ENCODE results near the gene CDH4.

The CDH4 gene

DNA sequence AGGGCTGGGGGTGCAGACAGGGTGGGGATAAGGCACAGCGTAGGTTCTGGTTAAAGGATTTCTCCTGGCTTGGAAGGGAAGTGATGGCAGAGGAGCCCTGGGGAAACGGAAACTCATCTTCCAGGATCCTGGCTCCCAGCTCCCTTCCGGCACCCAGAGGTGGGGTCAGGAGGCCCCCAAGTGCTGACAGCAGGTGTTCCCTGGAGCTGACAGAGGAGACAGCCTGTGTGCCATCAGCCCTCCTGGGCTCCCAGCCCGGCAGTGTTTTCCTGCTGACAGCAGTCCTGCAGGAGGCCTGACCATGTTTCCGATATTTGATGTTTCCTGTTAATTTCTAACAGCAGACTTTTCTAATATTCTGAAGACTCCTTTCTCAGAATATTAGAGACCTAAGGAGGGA lies 536.3 kb downstream of the CDH4 start:
- DNase-seq (ENCODE audit: low spot score), result no peak

GRCh38 chr20:61789329-61789728 lies 537.3 kb downstream of the CDH4 start:
- DNase-seq (ENCODE audit: low spot score), result no peak

- DNase-seq (ENCODE audit: low spot score), result no peak
Observed at GRCh38 chr20:61790116-61790827, 538.2 kb downstream of the CDH4 start.

- no peak for DNase-seq (ENCODE audit: low spot score)
Observed at GRCh38 chr20:61791995-61792394, 539.9 kb downstream of the CDH4 start.

GRCh38 chr20:61795669-61796630 lies 543.9 kb downstream of the CDH4 start:
- no peak for DNase-seq (ENCODE audit: low spot score)

DNA sequence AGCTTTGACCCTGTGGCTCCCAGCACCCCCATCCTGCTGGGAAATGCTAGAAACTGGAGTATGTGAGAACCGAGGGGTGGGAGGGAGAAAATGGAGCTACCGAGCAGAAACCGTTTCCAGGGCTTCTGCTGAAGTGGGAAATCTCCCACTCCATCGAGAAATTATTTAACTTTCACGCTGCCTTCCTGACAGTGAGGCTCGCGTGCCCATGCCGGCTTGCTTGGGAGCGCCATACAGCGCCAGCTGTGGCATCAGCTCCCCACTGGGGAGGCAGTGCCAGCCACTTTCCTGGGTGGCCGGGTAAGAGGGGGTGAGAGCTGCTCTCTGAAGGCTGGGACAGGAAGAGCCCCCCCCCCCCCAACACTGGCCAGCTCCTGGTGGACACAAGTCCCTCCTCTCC lies 544.7 kb downstream of the CDH4 start:
- DNase-seq (ENCODE audit: low spot score), result no peak

- peak; percentile 52 for DNase-seq (ENCODE audit: low spot score)
Observed at GRCh38 chr20:61797200-61797599, 545.1 kb downstream of the CDH4 start.

DNA sequence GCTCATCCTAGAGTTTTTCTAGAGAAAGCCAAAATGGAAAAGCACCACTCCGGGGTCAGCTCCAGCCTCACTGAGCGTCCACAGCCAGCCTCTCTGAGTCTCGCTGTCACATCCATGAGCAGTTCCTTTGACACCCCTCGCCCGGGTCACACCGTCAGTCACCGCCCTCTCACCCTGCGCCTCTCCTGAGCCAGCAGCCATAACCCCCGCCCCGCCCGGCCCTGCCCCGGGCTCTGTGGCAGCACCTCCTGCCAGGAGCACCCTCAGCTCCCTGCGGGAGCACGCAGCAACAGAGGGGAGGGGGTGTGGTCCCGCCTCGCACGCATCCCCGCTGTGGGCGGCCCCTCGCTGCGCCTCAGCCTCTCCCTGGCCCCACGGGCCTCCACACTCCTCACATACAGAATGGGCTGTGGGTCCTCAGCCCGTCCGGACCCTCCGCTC lies 545.9 kb downstream of the CDH4 start:
- DNase-seq (ENCODE audit: low spot score), result no peak

DNA sequence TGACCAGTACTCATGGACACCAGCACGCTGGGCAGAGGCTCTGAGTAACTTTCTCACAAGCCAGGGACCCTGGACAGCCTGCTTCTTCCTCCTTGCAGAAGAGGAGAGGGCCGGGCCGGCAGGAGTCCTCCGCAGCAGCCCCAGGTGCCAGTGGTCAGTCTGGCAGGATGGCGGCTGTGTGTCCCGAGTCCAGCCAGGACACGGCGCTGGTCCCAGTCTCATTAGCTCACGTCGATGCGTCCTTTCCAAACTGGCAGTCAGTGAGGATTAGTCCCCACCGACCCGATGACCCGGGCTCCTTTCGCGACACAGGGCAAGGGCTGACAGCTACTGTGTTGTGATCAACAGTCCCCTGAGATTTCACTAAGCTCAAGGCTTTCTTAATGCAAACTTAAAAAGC lies 546.6 kb downstream of the CDH4 start:
- no peak for DNase-seq (ENCODE audit: low spot score)

DNA sequence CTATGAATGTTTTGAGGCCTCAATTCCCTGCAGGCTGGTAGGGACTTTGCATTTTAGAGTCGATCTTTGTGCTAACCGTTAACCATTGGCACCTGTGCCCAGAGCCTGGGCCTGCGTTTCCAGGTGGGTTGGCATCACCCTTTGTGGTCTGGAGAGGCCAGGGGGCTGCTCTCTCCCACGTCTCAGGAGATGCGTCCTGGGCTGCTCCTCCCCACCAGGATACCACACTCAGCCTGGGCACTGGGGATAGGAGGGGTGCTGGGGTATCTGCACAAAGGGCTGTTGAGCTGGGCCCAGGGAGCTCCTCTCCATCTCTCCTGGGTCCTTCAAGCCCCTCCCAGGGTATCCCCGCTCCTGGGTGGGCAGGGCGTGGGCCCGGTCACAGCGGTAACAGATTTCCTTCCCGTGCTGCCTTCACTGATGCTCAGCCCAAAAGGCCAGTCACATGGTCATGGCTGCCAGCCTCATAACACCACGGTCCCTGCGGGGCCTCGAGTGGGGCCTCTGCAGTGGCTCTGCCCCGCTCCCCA lies 547.4 kb downstream of the CDH4 start:
- DNase-seq (ENCODE audit: low spot score), result no peak

- DNase-seq (ENCODE audit: low spot score), result no peak
Observed at GRCh38 chr20:61799928-61800327, 547.9 kb downstream of the CDH4 start.

GRCh38 chr20:61800359-61801064 lies 548.5 kb downstream of the CDH4 start:
- no peak for DNase-seq (ENCODE audit: low spot score)

- no peak for DNase-seq (ENCODE audit: low spot score)
Observed at GRCh38 chr20:61801065-61801360, 549.0 kb downstream of the CDH4 start.

GRCh38 chr20:61801428-61801827 lies 549.4 kb downstream of the CDH4 start:
- DNase-seq (ENCODE audit: low spot score), result no peak

DNA sequence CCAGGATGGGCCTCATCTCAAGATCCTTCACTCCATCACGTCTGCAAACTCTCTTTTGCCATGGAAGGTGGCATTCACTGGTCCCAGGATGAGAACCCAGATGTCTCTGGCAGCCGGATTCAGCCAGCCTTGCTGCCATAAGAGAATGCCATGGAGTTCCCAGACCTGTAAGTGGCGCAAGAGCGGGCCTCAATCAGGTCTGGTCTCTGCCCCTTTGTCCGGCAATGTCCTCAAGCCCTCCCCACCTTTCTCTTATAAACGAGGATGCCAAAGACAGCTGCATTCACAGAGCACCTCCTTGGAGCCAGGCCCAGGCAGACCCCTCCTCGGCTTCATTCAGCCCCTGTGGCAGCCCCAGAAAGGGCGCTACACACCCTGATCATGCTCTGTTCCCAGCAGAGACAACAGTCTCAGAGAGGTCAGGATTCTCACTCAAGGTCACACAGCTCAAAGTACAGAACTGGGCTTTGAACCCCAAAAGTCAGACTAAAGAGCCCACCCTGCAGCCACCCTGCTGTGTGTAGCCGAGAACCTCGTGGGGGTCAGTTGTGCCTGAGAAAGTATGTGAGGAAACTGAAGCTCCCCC lies 549.9 kb downstream of the CDH4 start:
- DNase-seq (ENCODE audit: low spot score), result no peak

- DNase-seq (ENCODE audit: low spot score), result no peak
Observed at GRCh38 chr20:61802721-61803311, 550.8 kb downstream of the CDH4 start.

GRCh38 chr20:61803416-61803914 lies 551.4 kb downstream of the CDH4 start:
- peak; percentile 58 for DNase-seq (ENCODE audit: low spot score)

DNA sequence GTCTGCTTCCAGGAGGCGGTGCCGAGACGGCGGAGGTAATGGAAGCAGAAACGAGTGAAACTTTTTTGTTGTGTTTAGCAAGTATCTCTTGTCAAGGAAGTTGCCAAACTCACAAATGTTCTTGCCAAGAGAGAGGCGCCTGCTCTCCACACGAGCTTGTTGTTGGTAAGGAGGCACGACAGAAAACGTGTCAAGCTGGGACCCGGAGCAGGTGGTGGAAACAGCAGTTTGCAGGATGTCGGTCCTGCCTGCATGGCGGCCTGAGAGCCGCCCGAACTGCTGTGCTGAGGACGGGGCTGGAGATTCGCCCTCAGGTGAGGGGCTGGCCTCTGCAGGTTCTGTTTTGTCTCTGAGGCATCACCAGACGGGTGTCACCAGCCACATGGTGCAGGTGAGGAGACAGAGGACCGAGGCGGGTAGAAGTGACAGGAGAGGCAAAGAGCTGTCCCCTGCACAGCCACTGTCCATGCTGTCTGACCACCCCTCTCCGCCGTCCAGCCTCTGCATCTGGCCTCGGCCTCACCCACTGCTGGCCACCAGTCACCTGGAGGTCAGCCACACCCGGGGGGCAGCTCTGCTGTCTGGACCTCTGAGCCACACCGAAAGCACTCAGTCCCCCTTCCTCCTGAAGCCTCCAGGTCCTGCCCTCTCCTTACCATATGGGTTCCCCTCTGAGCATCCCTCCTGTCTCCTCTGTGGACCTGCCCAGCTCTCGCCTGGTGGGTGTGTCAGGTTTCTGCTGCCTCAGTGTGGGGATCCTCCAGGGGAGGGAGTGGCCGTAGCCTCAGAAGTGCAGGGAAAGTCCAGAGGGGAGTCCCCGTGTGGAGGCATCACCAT lies 552.1 kb downstream of the CDH4 start:
- no peak for DNase-seq (ENCODE audit: low spot score)

DNA sequence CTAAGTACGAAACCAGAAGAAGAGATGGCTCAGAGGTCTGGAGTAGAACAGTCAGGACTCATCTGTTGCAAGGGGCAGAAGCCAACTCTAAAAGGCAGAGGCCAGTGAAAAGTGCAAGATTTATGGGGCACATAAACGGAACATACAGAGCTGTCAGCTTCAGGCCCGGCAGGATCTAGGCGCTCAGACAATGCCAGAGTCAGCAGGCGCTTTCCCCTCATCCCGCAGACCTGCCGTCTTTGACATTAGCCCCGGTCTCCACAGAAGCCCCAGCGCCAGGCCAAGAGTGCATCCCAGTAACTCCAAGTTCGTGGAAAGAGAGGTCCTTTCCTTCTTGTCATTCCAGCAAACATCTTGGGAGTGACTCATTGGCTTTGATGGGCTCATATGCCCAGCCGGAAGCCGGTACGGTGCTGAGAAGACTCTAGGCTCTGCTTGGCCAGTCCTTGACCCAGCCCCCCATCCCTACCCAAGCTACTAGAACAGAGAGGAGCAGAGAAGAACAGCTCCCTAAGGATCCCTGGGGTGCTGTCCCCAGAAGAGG lies 552.8 kb downstream of the CDH4 start:
- DNase-seq (ENCODE audit: low spot score), result no peak

- no peak for DNase-seq (ENCODE audit: low spot score)
Observed at GRCh38 chr20:61805365-61805764, 553.3 kb downstream of the CDH4 start.

Data from iPS-NIHi11 (cell line).